HUES64 (cell line): Measurements from ENCODE around the gene FGFRL1.

Source experiments
- H3K27ac ChIP-seq: 2 replicates; pipeline ENCODE4 v1.7.0; 2013; ENCODE audit warnings: low read depth, low read length, inconsistent platforms
- H3K27me3 ChIP-seq: 2 replicates; pipeline ENCODE4 v1.6.1; 2013; ENCODE audit warnings: mild to moderate bottlenecking, low read length; ENCODE audit not compliant: insufficient read depth
- H3K36me3 ChIP-seq: 2 replicates; pipeline ENCODE4 v1.6.1; 2013; ENCODE audit warnings: mild to moderate bottlenecking, low read length; ENCODE audit not compliant: insufficient read depth
- H3K4me1 ChIP-seq: 2 replicates; pipeline ENCODE4 v1.6.1; 2013; ENCODE audit warnings: mild to moderate bottlenecking, low read length, moderate library complexity; ENCODE audit not compliant: insufficient read depth
- H3K4me3 ChIP-seq: 2 replicates; pipeline ENCODE4 v1.5.1; 2013; ENCODE audit warnings: mild to moderate bottlenecking, low read length, moderate library complexity
- H3K9ac ChIP-seq: 2 replicates; pipeline ENCODE4 v1.6.1; 2013; ENCODE audit warnings: mild to moderate bottlenecking, low read depth, low read length
- H3K9me3 ChIP-seq: 2 replicates; pipeline ENCODE4 v1.6.1; 2013; ENCODE audit warnings: low read depth, low read length; ENCODE audit not compliant: insufficient read depth
- WGBS: fragments of 150-250, 120-280 bp; methylation state at CpG from one replicate; pipeline ENCODE4 v1.1.7; 2013; ENCODE audit warnings: missing lambda C conversion rate; 5-methylcytosine and 5-hydroxymethylcytosine counted together

Gene FGFRL1

DNA sequence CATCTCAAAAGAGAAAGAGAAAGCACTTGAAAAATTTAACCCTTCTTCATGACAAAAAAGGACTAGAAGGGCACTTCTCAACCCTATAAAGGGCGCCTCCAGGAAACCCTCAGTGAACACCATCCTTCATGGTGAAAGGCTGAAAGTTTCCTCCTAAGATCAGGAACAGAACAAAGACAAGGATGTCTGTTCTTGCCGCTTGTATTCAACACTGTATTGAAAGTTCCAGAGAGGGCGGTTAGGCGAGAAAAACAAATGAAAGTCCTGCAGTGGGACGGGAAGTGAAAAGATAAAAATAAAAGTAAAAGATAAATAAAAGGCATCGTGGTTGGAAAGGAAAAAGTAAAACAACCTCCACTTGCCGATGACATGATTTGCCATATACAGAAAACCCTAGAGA is 51.0 kb downstream of the FGFRL1 start:
- H3K9ac ChIP-seq, result no peak overlapping the region
- no peak overlapping the region for H3K27ac ChIP-seq
- H3K27me3 ChIP-seq, result peaks cover 12% of the 10 kb centered on the region
- H3K4me1 ChIP-seq, result no peaks in the 10 kb centered on the region
- no peak overlapping the region for H3K4me3 ChIP-seq
- WGBS, result 85% methylated on average over 7 of the region's 7 CpGs
- H3K9me3 ChIP-seq, result no peaks in the 10 kb centered on the region
- H3K36me3 ChIP-seq, result no peaks in the 10 kb centered on the region

DNA sequence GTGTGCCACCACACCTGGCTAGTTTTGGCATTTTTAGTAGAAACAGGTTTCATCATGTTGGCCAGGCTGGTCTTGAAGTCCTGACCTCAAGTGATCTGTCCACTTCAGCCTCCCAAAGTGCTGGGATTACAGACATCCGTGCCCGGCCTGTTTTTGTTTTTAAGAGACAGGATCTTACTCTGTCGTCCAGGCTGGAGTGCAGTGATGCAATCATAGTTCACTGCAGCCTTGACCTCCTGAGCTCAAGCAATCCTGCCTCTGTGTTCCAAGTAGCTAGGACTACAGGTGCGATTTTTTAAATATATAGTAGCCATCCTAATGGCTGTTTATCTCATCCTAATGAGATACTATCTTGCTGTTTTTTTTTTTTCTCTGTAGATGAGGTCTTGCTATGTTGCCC is 54.3 kb downstream of the FGFRL1 start:
- Histone ChIP-seq H3K36me3 (no peaks in the 10 kb centered on the region), H3K4me1 (no peaks in the 10 kb centered on the region), H3K27me3 (peaks cover 15% of the 10 kb centered on the region), H3K9me3 (no peaks in the 10 kb centered on the region), H3K4me3 (no peak overlapping the region), H3K9ac (no peak overlapping the region), H3K27ac (no peak overlapping the region)
- WGBS, result 74% methylated on average over 3 of the region's 4 CpGs

DNA sequence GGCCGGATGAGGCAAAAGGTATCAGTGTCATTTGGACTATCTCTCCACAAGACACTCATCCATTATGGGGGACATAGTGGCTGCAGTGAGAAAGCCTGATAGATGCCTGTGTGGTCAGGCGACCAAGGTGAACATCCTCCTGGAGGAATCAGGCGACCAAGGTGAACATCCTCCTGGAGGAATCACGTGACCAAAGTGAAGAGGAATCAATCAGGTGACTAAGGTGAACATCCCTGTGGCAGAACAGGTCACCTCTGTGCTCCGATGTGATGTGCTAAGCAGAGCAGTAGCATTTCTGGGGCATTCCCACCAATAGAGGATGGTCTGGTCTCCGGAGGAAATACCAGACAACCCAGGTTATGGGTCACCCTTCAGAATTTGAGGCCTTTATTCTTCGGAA is 58.0 kb downstream of the FGFRL1 start:
- Histone ChIP-seq H3K36me3 (no peaks in the 10 kb centered on the region), H3K4me1 (no peaks in the 10 kb centered on the region), H3K4me3 (no peak overlapping the region), H3K9me3 (peaks cover 5% of the 10 kb centered on the region; the same call in 1 of the 2 replicates), H3K27ac (no peak overlapping the region), H3K27me3 (peaks cover 15% of the 10 kb centered on the region), H3K9ac (no peak overlapping the region)
- 87% methylated on average over 7 of the region's 7 CpGs for WGBS

DNA sequence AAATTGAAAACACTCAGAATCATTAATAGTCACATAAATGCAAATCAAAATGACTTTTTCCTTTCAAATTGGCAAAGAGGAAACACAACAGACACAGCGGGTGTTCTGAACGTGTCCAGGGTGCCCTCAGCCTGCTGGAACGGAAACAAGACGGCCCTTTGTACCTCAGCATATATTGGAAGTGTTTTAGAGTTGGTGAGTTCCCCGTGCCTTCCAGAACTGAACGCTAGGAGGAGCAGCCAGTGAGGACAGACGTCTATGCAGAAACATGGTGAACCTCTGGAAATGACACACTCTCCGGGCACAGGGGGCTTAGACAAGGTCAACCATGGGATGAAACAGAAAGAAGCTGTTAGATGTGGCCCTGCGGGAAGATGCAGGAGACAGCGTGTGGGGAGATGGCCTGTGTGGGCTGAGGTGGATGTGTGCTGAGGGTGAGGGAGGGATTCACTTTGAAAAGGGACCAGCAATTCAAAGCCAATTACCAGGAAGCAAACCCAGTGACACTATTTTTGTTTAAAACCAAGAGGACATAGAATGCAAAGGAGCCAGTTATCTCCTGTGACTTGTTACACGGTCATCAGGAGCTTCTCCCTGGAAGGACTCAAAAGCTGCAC is 61.5 kb downstream of the FGFRL1 start:
- Histone ChIP-seq H3K27ac (no peak overlapping the region), H3K27me3 (peaks cover 3% of the 10 kb centered on the region; the same call in 1 of the 2 replicates), H3K9me3 (peaks cover 5% of the 10 kb centered on the region; the same call in 1 of the 2 replicates), H3K4me3 (no peak overlapping the region), H3K9ac (no peak overlapping the region), H3K36me3 (no peaks in the 10 kb centered on the region), H3K4me1 (no peaks in the 10 kb centered on the region)
- WGBS, result 44% methylated on average over 11 of the region's 11 CpGs

DNA sequence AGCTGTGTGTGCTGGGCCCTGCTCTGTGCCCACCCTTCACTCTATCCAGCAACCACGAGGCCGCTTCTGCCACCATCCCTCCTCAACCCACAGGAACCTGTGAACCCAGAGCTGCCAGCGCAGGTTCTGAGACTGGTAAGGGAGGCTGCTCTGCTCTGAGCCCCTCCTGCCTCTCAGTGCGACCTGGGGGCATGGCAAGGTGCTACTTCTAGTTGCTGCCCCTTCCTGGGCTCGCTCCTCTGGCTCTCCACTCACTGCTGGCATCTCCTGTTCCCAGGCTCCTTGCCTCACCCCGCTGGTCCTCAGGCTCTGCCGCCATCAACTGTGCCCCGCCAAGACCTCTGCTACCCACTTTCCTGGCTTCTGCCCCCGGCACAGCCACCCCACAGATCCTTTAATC is 62.7 kb downstream of the FGFRL1 start:
- Histone ChIP-seq H3K36me3 (no peaks in the 10 kb centered on the region), H3K9ac (no peak overlapping the region), H3K9me3 (peaks cover 5% of the 10 kb centered on the region; the same call in 1 of the 2 replicates), H3K4me3 (no peak overlapping the region), H3K27ac (no peak overlapping the region), H3K4me1 (no peaks in the 10 kb centered on the region), H3K27me3 (no peaks in the 10 kb centered on the region; the same call in 1 of the 2 replicates)
- WGBS, result 90% methylated on average over 9 of the region's 9 CpGs

DNA sequence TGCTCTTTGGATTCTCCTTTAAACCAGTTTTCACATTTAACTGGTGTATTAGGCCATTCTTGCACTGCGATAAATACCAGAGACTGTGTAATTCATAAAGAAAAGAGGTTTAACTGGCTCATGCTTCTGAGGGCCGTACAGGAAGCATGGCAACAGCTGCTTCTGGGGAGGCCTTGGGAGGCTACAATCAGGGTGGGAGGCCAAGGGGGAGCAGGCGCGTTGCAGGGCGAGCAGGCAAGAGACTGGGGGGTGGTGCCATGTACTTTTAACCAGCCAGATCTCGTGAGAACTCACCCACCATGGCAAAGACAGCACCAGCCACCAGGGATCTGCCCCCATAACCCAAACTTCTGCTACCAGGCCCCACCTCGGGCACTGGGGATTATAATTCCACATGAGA is 63.8 kb downstream of the FGFRL1 start:
- peaks cover 5% of the 10 kb centered on the region; the same call in 1 of the 2 replicates for H3K9me3 ChIP-seq
- H3K36me3 ChIP-seq, result no peaks in the 10 kb centered on the region
- H3K27ac ChIP-seq, result no peak overlapping the region
- H3K4me1 ChIP-seq, result no peaks in the 10 kb centered on the region
- H3K4me3 ChIP-seq, result no peak overlapping the region
- H3K9ac ChIP-seq, result no peak overlapping the region
- no peaks in the 10 kb centered on the region; the same call in none of the 2 replicates for H3K27me3 ChIP-seq
- 87% methylated on average over 7 of the region's 7 CpGs for WGBS

DNA sequence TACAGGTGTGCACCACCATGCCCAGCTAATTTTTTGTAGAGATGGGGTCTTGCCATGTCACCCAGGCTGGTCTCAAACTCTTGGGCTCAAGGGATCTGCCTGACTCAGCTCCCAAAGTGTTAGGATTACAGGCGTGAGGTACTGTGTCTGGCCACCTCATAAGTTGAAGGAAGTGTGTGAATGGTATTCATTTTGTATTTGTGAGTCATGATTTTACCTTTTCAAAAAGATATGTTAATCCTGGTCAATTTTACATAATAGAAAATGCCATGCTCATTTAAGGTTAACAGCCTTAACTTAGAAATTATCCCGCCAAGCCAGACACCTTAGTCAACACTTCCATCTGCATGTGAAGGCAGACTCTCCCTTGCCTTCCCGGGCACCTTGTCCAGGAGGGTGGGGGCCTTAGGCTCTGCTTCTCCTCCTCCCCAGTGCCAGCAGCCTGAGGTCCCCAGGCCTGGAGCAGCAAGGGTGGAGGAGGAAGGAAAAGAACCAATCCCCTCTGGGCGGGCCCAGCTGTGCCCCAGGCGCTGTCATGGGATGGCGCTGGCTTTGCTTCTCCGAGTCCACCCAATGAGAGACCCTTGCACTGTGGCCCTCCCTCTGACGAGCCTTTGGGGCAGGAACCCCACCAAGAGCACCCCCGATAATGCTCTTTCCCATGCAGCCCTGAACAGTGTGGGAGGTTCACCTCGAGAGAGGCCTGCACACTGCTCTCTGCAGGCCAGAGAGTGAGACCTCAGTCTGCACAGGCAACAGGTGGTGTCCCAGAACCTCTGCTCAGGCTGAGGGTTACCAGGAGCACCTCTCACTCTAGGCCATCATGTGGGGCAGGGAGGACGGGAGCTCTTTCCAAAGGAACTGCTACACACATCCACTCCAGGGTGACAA is 64.6 kb downstream of the FGFRL1 start:
- peaks cover 5% of the 10 kb centered on the region for H3K27me3 ChIP-seq
- H3K4me3 ChIP-seq, result no peak overlapping the region
- no peak overlapping the region for H3K27ac ChIP-seq
- H3K9me3 ChIP-seq, result peaks cover 5% of the 10 kb centered on the region; the same call in 1 of the 2 replicates
- H3K36me3 ChIP-seq, result no peaks in the 10 kb centered on the region
- 85% methylated on average over 11 of the region's 11 CpGs for WGBS
- H3K9ac ChIP-seq, result no peak overlapping the region
- no peaks in the 10 kb centered on the region for H3K4me1 ChIP-seq
